Measurements from ENCODE around the gene NRSN1.

The NRSN1 gene, protein sequence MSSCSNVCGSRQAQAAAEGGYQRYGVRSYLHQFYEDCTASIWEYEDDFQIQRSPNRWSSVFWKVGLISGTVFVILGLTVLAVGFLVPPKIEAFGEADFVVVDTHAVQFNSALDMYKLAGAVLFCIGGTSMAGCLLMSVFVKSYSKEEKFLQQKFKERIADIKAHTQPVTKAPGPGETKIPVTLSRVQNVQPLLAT

DNA sequence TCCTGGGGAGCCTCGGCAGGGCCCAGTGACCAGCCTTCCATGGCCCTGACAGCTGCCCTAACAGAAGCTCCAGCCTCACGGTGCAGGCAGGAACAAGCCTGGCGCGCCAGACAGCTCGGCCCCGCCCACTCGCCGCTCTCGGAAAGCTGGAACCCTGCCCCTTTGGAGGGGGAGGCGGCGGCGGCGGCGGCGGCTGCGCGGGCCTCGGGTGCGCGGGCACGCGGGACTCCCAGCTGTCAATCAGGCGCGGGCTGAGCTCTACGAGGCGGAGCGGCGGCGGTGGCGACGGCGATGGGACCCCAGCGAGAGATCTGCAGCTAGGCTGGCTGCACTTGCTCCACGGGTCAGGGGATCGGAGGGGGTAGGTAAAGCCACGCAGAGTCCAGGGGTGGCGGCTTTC is at the start of gene NRSN1:
NRSN1 (plus strand) TSS at position 236 of the 400 bp plus-strand sequence. CDS start 8,113 bp downstream, outside the sequence.
- DNase-seq (ENCODE audit: low read depth in 1 of 2, low spot score in 1 of 2), result no peak

DNA sequence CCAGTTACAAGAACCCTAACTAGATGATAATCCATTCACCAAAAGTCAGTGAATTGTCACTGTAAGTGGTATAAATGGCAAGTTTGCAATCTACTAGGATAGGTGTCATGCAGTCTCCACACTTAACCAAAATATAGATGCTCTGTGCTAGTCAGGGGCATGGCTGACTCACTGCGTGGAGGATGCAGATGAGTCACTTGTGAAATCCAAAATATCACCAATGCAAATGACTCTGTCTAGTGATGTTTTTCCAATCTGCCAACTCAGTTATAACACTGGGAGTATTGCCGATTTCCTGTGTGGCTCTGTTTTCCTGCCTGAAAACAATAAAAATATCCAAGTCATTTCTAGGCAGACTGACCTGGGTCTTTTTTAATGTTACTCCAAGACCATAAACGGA is 47.8 kb upstream of the NRSN1 start:
- DNase-seq (ENCODE audit: low read depth in 1 of 2, low spot score in 1 of 2), result no peak

DNA sequence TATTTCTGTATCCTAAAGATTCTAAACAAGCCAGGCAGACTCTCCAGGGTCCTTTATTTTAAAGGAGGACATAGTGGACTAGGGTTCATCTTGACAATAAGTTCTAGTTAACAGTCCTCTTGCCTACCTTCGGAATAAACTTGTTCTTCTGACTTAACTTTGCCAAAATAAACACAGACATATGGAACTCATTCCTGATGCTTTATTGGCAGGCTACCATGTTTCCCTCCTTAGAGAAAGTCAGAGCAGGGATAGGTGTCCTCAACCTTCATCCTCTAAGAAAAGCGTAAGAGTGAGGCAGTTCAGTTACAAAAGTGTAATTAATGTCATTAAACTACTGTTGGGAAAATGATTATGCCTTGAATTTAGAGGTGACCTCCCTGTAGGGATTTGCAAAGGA is 46.9 kb upstream of the NRSN1 start:
- no peak for DNase-seq (ENCODE audit: low read depth in 1 of 2, low spot score in 1 of 2)

DNA sequence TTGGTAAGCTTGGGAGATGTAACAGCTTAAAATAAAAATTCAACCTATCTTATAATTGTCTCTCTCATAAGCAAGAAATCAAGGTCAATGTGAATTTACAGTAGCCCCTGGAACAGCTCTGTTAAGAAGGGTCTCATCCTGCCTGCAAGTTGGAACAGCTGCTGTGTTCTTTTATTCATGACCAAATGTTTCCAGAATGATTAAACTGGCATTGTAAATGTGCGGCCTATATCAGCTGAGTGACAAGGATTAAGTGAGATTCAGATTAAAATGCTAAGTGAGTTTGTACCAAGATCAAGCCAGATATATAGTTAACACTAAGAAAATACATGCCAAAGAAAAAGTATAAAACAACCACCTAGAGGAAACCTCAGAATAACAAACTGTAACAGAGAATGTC is 45.3 kb upstream of the NRSN1 start:
- DNase-seq (ENCODE audit: low read depth in 1 of 2, low spot score in 1 of 2), result no peak

DNA sequence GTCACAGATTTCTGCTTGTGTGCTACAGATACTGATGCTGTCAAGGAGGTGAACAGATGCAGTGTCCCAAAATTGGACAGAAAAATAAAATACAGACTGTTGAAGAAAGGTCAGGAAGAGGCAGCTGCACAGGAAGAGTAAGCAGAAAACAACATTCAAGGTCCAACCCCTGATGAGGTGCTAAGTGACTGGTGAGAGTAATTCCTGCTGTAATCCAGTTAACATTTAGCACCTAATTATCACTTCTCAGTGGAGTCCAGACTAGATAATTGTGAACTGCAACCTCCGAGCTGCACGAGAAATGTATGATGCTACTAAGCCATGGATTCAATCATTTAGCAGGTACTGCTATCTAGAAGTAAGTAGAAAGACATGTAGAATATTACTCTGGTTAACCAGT is 36.3 kb upstream of the NRSN1 start:
- no peak for DNase-seq (ENCODE audit: low read depth in 1 of 2, low spot score in 1 of 2)

DNA sequence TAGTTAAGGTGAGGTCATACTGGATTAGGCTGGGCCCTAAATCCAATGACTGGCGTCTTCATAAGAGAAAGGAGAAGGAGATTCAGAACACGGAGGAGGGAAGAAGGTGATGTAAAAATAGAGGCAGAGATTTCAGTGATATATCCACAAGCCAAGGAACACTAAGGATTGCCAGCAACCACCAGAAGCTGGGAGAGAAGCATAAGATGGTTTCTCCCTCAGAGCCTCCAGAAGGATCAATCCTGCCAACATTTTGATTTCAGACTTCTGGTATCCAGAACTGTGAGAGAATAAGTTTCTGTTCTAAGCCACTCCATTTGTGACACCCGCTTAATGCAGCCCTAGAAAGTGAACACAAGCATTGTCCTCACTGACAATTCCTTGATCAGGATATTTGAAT is 33.6 kb upstream of the NRSN1 start:
- no peak for DNase-seq (ENCODE audit: low read depth in 1 of 2, low spot score in 1 of 2)

DNA sequence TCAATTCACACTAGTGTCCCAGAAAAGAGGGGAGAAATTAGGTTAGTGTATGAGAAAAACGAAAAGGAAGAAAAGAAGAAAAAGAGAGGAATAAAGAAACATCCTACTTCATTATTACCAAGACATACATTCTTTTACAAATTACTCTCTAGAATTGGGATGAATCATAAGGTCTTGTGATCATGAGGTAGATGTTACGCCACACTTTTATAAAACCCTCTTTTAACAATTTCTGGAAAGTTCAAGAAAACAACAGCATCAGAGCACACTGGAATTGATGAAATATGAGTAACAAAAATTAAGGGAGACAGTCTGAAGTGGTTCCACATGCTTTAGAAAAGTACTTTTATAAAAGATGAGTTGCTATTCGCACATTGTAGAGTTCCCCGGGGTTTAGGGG is 32.6 kb upstream of the NRSN1 start:
- DNase-seq (ENCODE audit: low read depth in 1 of 2, low spot score in 1 of 2), result no peak

DNA sequence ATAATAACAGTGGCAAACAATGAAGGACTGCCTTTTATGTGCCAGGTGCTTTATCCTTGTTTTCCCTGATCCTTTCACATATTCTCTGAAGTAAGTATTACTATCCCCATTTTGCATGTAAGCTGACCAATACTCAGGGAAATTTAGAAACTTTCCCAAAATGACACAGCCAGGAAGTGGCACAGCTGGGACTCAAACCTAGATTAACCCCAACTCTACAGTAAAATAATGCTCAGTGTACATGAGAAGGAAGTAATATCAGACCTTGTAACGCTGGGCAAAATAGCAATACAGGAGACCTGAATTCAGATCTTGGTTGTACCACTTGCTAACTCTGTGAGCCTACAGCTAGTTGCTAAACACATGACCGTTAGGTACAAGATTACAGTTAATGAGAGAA is 26.8 kb upstream of the NRSN1 start:
- no peak for DNase-seq (ENCODE audit: low read depth in 1 of 2, low spot score in 1 of 2)

DNA sequence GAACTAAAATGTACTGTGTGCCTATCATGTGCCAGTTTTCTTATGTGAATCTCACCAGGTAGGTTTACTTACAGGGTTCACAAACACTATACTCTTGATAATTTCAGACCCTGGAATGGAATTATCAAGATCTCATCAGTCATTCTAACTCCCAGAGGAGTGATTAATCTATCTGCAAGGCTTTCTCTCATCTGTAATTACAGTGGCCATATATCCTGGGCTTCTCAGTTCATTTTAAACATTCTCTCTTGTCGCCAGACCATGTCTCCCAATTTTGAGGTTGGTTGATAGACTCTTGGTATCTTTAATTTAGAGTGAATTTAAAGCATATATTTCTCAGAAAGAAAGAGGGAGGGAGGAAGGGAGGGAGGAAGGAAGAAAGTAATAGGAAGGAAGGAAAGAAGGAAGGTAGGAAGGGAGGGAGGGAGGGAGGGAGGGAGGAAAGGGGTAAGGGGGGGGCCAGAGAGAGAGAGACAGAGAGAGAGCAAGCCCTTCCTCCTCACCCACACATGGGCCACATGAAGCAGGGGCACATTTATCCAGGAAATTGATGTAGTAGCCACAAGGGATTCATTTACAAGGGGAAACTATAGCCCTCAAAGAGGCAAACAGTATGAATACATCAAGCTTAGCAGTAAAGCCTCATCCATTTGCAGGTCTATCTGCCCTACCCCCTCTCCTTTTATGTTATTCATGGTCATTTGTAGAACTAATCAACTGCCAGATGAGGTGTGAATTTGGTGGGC is 25.8 kb upstream of the NRSN1 start:
- no peak for DNase-seq (ENCODE audit: low read depth in 1 of 2, low spot score in 1 of 2)

DNA sequence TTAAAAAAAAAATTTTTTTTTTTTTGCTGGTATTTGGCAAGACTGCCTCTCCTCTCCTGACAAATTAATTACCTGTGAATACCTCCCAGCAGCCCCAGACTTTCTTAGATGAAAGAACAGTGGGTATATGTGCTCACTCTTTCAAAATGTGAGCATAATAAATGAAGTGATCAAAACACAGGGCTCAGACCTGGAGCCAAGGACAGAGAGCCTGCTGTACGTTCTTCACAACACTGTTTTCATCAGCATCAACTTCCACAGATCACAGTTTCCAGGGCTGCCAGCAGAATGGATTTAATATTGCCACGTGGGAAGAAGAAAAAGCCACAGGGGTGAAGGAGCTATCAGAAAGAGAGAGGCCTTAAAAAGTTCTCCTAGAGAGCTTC is 25.3 kb upstream of the NRSN1 start:
- no peak for DNase-seq (ENCODE audit: low read depth in 1 of 2, low spot score in 1 of 2)

DNA sequence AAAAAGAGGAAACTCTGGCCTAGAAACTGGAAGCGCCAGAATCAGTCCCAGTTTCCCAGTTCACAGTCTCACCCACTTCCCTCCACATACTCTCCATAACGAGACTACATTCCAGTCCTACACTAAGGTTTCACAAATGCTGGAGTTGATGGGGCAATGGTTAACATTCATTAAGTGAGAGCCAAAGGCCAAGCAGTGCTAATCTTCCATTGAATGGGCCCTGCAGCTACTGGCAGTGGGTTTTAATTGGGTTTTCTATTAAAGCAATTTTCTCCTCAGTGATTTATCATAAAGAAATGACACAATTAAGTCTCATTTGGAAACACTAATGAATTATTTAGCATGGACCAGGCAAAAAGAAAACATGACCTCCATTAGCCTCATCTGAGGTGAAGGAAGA is 20.8 kb upstream of the NRSN1 start:
- DNase-seq (ENCODE audit: low read depth in 1 of 2, low spot score in 1 of 2), result no peak

DNA sequence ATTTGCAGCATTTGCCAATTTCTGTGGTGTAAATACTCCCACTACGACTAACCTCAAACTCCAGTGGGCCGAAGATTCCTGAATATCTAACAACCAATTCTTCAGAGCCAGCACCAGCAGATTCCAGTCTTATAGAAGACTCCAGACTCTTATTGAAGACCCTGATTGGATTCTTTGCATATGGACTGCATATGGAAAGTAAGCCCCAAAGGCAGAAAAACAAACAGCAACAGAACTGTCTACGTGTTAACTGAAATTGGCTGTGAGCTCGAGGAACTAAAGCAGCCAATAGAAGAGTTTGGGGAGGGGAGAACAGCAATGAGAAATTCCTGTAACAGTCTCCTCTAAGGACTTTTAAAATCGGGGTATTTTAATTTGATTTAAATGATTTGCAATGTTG is 19.7 kb upstream of the NRSN1 start:
- DNase-seq (ENCODE audit: low read depth in 1 of 2, low spot score in 1 of 2), result no peak

DNA sequence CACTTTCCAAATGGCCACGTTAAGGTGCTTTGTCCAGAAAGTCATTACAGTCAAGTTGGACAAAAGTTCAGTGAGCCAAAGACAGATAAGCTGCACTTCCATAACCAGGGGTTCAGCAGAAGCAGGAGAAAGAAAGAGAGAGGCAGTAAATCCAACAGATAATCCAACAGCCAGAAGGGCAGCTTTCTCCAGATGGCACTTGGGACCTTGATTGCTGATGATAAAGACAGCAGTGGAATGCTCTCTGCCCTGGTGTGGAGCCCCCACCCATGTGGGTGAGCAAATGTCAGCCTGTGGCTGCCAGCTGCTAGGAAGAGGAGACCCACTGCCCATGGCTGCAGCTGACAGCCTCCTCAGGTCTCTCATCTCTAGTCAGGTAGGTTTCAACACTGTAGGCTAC is 18.7 kb upstream of the NRSN1 start:
- no peak for DNase-seq (ENCODE audit: low read depth in 1 of 2, low spot score in 1 of 2)

DNA sequence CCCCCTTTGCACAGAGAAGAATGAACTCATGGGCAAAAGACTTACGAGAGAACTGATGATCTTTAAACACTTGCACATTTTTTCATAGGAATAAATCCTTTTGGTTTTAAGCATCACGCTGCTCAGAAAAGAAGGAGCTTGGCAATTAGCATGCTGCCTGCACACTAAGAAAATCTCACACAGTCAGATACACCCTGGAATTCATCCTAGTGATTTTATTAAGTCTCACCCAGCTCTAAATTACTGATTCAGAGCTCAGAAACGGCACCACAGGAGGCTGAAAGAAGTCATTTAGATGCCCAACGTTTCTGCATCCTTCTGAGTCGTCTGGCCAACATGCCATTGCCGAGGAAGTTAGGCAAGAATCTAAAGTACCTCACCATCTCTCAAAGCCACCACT is 18.0 kb upstream of the NRSN1 start:
- DNase-seq (ENCODE audit: low read depth in 1 of 2, low spot score in 1 of 2), result no peak

DNA sequence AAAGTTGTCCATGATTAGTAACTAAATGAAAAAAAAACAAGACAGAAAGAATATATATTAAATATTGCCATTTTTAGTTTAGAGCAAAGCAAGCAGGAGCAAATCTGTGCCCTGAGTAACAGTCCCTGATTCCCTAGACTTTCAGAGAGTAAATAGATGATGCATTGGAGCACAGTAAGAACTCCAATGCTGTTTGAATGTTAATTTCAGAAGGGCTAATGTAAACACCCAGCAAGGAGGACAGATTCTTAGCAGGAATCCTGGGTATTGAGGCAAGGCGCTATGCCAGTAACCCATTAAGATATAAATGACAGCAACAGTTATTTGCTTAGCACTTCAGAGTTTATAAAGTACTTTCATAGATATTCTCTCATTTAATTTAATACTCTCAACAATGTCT is 15.6 kb upstream of the NRSN1 start:
- DNase-seq (ENCODE audit: low read depth in 1 of 2, low spot score in 1 of 2), result no peak

DNA sequence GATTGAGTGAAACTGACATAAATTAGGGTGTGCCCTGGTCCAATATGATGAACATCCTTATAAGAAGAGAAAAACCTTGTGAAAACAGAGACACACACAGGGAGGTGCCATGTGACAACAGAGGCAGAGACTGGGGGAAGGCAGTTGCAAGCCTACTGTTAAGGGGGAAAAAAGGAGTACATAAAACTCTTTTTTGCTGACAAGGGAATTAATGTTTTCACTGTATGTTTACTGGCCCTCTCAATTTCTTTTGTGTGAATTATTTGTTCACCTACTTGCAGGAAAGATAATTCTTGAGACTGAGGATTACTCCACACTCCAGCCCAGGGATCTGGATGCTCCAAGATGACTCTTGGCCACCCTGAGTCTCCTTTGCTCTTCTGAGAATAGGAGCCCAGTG is 12.1 kb upstream of the NRSN1 start:
- no peak for DNase-seq (ENCODE audit: low read depth in 1 of 2, low spot score in 1 of 2)

DNA sequence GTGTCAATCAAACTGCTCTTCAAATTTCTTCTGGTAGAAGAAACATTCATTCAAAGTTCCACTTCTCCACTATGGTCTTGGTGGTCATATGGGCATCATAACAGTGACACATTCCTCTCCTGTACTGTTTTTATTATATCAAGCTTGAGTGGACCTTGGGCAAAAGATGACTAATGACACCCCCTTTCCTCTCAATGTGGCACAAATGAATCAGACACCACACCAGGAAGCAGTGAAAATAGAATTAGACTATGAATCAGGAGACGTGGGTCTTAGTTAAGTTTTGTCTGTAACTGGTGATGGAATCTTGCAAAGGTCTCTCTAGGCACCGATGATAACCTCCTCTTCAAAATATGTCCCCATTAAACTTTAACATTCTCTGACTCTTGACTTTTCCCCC is 9.0 kb upstream of the NRSN1 start:
- DNase-seq (ENCODE audit: low read depth in 1 of 2, low spot score in 1 of 2), result no peak

DNA sequence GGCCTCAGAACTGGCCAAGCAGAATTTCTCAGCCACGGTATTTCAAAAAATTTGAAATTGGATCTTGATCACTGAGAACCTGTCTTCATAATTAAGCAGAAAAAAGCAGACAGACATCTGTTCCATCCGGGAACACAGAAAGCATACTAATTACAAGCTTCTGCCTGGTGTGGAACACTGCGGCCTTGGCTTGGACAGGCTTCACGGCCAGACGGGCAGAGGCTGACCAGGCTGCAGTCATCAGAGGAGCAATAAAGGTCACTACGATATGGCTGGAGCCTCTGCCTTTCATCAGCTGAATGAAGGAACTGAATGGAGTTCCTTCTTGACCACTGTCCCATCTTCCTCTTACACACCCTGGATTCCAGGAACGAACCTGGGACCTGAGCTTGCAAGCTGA is 3.9 kb upstream of the NRSN1 start:
- DNase-seq (ENCODE audit: low read depth in 1 of 2, low spot score in 1 of 2), result no peak

DNA sequence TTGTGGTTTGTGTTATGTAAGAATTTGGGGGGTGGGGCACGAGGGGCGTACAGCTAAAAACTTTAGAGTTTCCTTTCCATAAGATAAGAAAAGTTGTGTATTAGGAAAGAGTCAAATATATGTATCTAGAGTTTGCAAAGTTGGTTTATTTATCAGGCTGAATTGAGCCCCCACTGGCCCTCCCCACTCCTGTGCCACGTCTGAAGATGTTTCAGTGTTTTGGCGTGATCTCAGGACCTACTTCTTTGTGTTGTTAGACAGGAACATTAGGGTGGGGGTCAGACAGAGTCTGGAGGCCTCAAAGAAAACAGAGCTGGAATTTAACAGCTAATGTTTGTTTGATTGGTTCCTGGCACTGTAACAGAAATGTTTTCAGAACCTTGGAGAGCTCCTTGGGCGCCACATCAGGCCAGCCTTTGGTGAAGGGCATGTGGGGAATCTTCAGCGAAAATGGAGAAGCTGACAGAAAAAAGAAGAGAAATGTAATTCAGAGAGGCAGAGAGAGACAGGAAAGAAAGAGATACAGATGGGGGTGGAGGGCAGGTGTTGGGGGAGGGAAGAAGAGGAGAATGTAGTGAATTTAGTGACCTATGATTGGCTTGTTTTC is 674 bp downstream of the NRSN1 start:
- DNase-seq (ENCODE audit: low read depth in 1 of 2, low spot score in 1 of 2), result no peak

DNA sequence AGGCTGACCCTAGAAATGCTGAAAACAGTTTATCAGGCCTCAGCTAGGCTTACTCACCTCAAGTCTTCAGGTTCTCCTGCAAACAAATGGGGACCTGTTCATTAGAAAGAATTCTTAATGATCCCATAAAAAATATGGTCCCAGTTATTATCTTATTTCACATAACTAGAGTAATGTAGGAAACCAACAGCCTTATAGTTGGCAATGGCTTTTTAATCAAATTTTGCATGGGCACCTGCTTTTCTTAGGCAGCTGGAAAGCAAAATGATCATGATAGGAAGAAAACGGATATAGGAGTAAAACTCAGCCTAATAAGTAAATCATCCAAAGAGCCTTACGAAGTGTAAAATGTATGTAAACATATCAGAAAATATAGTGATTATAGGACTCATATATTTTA is 1.3 kb downstream of the NRSN1 start:
- DNase-seq (ENCODE audit: low read depth in 1 of 2, low spot score in 1 of 2), result no peak

DNA sequence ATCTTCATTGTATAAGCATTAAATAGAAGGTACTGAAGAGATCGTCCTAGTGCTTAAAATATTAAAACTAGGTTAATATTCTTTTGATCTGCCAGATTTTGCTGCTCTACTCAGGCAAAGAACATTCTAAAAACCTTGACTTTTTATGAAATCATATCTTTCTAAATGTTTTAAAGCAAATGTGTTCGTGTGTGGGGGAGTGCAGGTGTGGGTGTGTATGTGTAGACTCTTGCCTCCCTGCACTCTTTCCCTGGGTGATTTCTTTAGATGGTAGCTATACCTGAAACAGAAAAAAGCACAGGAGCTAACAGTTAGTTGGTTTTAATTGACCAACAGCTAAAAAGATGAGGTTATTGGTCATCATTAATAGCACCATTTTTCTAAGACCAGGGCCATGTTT is 5.7 kb downstream of the NRSN1 start:
- DNase-seq (ENCODE audit: low read depth in 1 of 2, low spot score in 1 of 2), result no peak

DNA sequence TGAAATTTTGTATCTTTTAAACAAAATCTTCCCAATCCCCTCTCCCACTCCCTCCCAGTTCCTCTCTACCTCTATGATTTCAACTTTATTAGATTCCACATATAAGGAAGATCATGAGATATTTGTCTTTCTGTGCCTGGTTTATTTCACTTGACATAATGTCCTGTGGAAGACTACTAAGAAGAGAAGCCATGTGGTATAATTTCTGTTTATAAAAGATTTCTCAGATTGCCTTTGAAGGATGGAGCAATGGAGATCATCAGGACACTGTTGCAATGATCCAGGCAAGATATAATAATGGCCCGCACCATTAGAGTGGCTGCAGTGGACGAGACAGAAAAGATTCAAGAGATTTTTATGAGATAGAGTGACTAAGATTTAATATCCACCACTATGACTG is 13.1 kb downstream of the NRSN1 start:
- DNase-seq (ENCODE audit: low read depth in 1 of 2, low spot score in 1 of 2), result no peak

DNA sequence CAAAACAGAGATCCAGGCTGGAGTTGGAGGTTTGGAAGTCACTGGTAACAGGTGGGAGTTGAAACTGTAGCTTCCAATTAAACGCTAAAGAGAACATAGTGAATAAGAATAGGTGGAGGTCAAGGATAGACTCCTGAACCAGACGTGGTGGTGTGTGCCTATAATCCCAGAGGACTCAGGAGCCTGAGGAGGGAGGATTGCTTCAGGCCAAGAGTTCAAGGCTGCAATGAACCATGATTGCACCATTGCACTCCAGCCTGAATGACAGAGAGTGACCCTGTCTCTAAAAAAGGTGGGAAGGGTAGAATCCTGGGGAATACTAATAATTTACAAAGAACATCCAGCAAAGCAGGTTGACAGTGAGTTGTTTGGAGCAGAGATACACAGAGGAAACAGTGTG is 13.6 kb downstream of the NRSN1 start:
- DNase-seq (ENCODE audit: low read depth in 1 of 2, low spot score in 1 of 2), result no peak
